BLaER1 treated with 17β-estradiol and CSF1 and Interleukin-3, amounts not matched to agents 10 nM and 100 nM (cell line): ENCODE results near the gene RAB18.
"Not testable (repeated sequence)": the region's sequence is repeated elsewhere in the genome, so short reads cannot be mapped to it uniquely, and the experiment has no call there.

Experiments
- H3K27ac ChIP-seq, 11 experiments: shearing (Covaris generic); formaldehyde crosslinking; 2 replicates each; pipeline ENCODE4 v1.8.1; 2022
- H3K27me3 ChIP-seq, 11 experiments: shearing (Covaris generic); formaldehyde crosslinking; 2 replicates each; pipeline ENCODE4 v1.8.1; 2022
- H3K36me3 ChIP-seq, 11 experiments: shearing (Covaris generic); formaldehyde crosslinking; 2 replicates each; pipeline ENCODE4 v1.8.1; 2022
- H3K4me1 ChIP-seq, 10 experiments: shearing (Covaris generic); formaldehyde crosslinking; 2 replicates each; pipeline ENCODE4 v1.8.1; 2022
- H3K4me2 ChIP-seq, 11 experiments: shearing (Covaris generic); formaldehyde crosslinking; 2 replicates each; pipeline ENCODE4 v1.8.1; 2022
- H3K4me3 ChIP-seq, 10 experiments: shearing (Covaris generic); formaldehyde crosslinking; 2 replicates each; pipeline ENCODE4 v1.8.1; 2022
- H3K9ac ChIP-seq, 11 experiments: shearing (Covaris generic); formaldehyde crosslinking; 2 replicates each; pipeline ENCODE4 v1.8.1; 2022
- H3K9me3 ChIP-seq, 11 experiments: shearing (Covaris generic); formaldehyde crosslinking; replicated peaks in 1 of 11; 2 replicates each; pipeline ENCODE4 v1.8.1; 2022
- H4K20me1 ChIP-seq, 11 experiments: shearing (Covaris generic); formaldehyde crosslinking; 2 replicates each; pipeline ENCODE4 v1.8.1; 2022
- Cebpa-rat ChIP-seq, 11 experiments: shearing (Covaris generic); IDR thresholded peaks; 2 replicates each; pipeline ENCODE4 v1.8.1; 2022

The RAB18 gene

DNA sequence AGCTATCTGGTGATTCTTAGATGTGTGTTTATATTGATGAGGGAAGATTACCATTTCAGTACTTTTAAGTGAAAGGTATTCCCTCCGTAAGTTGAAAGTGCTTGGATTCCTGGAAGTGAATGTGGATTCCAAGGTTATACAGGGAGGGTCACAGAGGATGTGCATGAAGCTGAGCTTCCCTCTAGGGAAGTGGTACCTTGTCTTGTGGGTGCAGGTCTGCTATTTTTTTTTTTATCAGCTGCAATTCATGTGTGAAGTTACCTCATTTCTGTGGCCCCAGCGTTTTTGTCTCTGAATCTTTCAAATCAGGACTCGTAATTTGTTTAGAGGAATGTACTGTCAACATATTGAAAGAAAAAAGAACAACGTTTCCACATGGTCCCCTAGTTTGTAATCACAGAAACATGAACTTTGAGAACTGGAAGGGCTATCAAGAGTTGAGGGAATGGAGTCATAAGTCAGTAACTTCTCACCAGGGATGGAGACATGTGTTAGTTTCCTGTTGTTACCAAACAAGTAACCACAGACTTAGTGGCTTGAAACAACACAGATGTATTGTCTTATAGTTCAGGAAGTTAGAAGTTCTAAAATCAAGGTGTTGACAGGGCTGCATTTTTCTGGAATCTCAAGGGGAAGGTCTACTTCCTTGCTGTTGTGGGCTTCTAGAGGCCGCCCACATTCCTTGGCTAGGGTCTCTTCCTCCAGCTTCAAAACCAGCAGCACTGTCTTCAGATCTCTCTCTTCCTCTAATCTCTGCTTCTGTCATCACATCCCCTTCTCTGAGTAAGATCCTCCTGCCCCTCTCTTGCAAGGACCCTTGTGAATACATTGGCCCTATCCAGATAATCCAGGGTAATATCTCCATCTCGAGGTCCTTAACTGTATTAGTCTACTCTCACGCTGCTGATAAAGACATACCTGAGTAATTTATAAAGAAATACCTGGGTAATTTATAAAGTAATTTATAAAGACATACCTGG is 64.4 kb downstream of the RAB18 start:
- peaks cover 0 to 19% (median 5%) of the 10 kb centered on the region in 11 experiments; a peak in 6 of 22 replicates for H3K36me3 ChIP-seq
- peak overlapping the region in 3 of 10 experiments; percentile 4 to 41 (median 15); a peak in 2 of 20 replicates for H3K4me3 ChIP-seq
- peaks cover 24 to 59% (median 52%) of the 10 kb centered on the region in 11 experiments for H3K9me3 ChIP-seq
- peaks cover 20 to 36% (median 27%) of the 10 kb centered on the region in 10 experiments for H3K4me1 ChIP-seq
- TF ChIP-seq Cebpa-rat (IDR thresholded peaks at IDR 0.05) = peak in 3 of 11 experiments; percentile 28 to 44 (median 35); a peak in 1 of 22 replicates
- H3K27me3 ChIP-seq = no peaks in the 10 kb centered on the region
- H3K9ac ChIP-seq = peak overlapping the region in 1 of 11 experiments; percentile 23; a peak in 4 of 22 replicates
- H4K20me1 ChIP-seq = no peaks in the 10 kb centered on the region
- peak overlapping the region in 10 of 11 experiments; percentile 22 to 59 (median 51); a peak in 20 of 22 replicates for H3K4me2 ChIP-seq
- H3K27ac ChIP-seq = peak overlapping the region in 9 of 11 experiments; percentile 3 to 72 (median 60); a peak in 16 of 22 replicates

- H3K36me3 ChIP-seq = peaks cover 0 to 20% (median 5%) of the 10 kb centered on the region in 11 experiments; a peak in 6 of 22 replicates
- no peaks in the 10 kb centered on the region for H3K27me3 ChIP-seq
- H3K27ac ChIP-seq = peak overlapping the region in 2 of 11 experiments; percentile 65 to 69; a peak in 2 of 22 replicates
- H3K9ac ChIP-seq = no peak overlapping the region
- peak overlapping the region in 3 of 11 experiments; percentile 22 to 53 (median 51); a peak in 2 of 22 replicates for H3K4me2 ChIP-seq
- H3K9me3 ChIP-seq = peaks cover 24 to 56% (median 44%) of the 10 kb centered on the region in 11 experiments
- peaks cover 13 to 26% (median 18%) of the 10 kb centered on the region in 10 experiments for H3K4me1 ChIP-seq
- 0 out of 20 replicates have a peak overlapping the region, but pooled peaks of 1 of the 10 experiments have one; percentile 41 for H3K4me3 ChIP-seq
- no peaks in the 10 kb centered on the region for H4K20me1 ChIP-seq
- no peak for TF ChIP-seq Cebpa-rat (IDR thresholded peaks at IDR 0.05)
These were observed 65.8 kb downstream of the RAB18 start for GRCh38 chr10:27569946-27570345.

DNA sequence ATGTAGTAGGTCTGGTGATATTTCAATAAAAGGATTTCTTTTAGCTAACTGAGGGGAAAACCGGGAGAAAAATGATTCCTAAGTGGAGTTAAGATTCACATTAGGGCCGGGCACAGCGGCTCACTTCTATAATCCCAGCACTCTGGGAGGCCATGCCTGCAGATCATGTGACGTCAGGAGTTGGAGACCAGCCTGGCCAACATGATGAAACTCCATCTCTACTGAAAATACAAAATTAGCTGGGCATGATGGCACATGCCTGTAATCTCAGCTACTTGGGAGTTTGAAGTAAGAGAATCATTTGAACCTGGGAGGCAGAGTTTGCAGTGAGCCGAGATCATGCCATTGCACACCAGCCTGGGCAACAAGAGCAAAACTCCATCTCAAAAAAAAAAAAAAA is 72.9 kb downstream of the RAB18 start:
- H4K20me1 ChIP-seq = not testable (repeated sequence)
- peaks cover 0 to 12% (median 0%) of the 10 kb centered on the region in 11 experiments; a peak in 1 of 22 replicates for H3K36me3 ChIP-seq

DNA sequence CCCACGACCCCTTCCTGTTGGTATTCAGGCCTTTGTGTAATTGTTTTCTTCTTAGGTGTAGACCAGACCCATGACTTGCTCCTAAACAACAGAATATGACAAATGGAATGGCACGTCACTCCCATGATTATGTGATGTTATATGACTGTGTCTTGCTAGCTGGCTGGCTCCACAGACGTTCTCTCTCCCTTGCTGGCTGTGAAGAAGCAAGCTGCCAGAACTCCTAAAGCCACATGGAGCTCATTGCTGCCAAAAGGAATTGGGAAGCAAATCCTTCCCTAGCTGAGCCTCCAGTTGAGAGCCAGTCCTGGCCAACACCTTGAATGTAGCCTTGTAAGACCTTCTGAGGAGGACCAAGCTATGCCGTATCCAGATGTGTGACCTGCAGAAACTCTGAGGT is 74.2 kb downstream of the RAB18 start:
- TF ChIP-seq Cebpa-rat (IDR thresholded peaks at IDR 0.05) = no peak
- Histone ChIP-seq H3K4me2 (no peak overlapping the region), H3K9ac (no peak overlapping the region), H3K36me3 (peaks cover 0 to 12% (median 0%) of the 10 kb centered on the region in 11 experiments; a peak in 1 of 22 replicates), H3K27me3 (no peaks in the 10 kb centered on the region), H3K4me3 (no peak overlapping the region), H3K4me1 (no peaks in the 10 kb centered on the region), H3K9me3 (peaks cover 0 to 4% (median 0%) of the 10 kb centered on the region in 11 experiments; a peak in 4 of 22 replicates), H4K20me1 (no peaks in the 10 kb centered on the region), H3K27ac (no peak overlapping the region)

More for the DNA sequence above, 72.9 kb downstream of the RAB18 start:
- H3K9me3 ChIP-seq, H3K27ac ChIP-seq, H3K4me1 ChIP-seq, H3K27me3 ChIP-seq, H3K9ac ChIP-seq, H3K4me2 ChIP-seq, H3K4me3 ChIP-seq: not testable (repeated sequence)

DNA sequence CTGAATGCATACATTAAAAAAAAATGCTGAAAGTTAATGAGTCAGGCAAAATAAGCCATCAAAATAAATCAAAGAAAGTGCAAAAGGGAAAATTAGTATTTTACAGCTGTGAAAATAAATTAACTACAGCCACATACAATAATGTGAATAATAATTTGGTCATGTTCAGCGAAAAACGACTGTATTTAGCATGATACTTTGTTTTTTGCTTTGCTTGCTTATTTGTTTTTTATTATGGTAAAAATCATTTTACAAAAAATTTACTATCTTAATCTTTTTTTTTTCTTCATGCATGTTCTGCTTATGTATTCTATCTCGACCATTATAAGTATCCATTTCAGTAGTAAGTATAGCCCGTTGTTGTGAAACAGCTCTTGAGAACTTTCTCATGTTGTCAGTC is 77.1 kb downstream of the RAB18 start:
- H3K27ac ChIP-seq = no peak overlapping the region
- no peak overlapping the region for H3K4me3 ChIP-seq
- no peak for TF ChIP-seq Cebpa-rat (IDR thresholded peaks at IDR 0.05)
- no peaks in the 10 kb centered on the region for H3K27me3 ChIP-seq
- H3K36me3 ChIP-seq = peaks cover 0 to 14% (median 0%) of the 10 kb centered on the region in 11 experiments; a peak in 2 of 22 replicates
- no peaks in the 10 kb centered on the region for H4K20me1 ChIP-seq
- H3K9me3 ChIP-seq = peaks cover 0 to 7% (median 4%) of the 10 kb centered on the region in 11 experiments; a peak in 5 of 22 replicates
- no peaks in the 10 kb centered on the region for H3K4me1 ChIP-seq
- no peak overlapping the region for H3K9ac ChIP-seq
- no peak overlapping the region for H3K4me2 ChIP-seq

DNA sequence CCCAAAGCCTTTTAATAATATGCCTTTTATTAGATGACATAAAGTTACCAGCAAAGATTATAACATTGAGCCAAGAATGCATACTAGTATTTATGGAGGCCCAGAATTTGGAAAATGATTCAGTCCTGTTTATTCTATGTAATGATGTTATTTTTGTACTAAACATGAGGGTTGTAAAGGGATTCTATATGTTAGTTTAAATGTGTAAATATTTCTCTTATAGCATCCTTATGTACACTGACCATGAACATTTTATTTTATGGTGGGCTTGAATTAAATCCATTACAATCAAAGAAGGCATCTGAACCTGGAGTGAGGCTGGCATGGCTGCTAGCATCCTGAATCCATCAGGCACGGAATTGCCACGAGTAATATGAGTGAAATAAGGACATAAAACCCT is 80.2 kb downstream of the RAB18 start:
- Histone ChIP-seq H3K27ac (no peak overlapping the region), H3K9ac (no peak overlapping the region), H3K4me2 (no peak overlapping the region), H3K9me3 (peaks cover 0 to 27% (median 19%) of the 10 kb centered on the region in 11 experiments; a peak in 18 of 22 replicates), H3K4me1 (no peaks in the 10 kb centered on the region), H4K20me1 (no peaks in the 10 kb centered on the region), H3K27me3 (no peaks in the 10 kb centered on the region), H3K4me3 (no peak overlapping the region), H3K36me3 (peaks cover 0 to 9% (median 0%) of the 10 kb centered on the region in 11 experiments; a peak in 1 of 22 replicates)
- no peak for TF ChIP-seq Cebpa-rat (IDR thresholded peaks at IDR 0.05)
